ENCODE results near the gene LGALS3BP. TPM values are rescaled to one million over a fixed set of nuclear protein-coding genes. Genes with fewer than 3 reads are reported as not detected.

Gene LGALS3BP
- total RNA-seq, 1 experiment from 2014 or later, result 389 TPM

DNA sequence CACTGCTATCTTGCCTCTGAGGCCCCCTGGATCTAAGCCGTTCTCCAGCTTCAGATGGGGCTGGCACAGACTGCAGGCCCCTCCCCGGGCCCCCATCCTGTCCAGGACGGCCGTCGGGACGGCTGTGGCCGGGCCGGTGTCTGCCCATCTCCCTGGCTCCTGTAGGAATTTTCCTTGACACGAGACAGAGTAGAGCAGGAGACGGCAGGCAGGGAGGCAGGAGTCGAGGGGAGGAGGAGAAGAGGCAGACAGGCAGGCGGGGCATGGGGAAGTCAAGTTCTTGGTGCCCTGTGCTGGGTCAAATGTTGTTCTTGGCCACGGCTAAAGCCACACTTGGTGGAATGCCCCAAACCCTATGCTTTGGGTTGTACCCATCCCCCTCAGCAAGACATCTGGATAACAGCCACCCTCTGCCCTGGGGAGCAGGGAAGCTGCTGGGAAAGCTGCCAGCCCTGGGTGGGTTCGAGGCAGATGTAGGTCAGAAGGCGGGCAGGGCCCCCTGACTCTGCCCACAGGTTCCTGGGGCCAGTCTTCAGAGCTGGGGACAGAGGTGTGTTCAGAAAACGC, 48.3 kb upstream of the LGALS3BP start (continued):
- TF ChIP-seq REST (IDR thresholded peaks at IDR 0.05; ENCODE audit: low read depth) (no peak), TCF7L2 (IDR thresholded peaks at IDR 0.05; ENCODE audit: borderline replicate concordance, extremely low read depth, insufficient read depth, insufficient read length) (no peak), ELF1 (IDR thresholded peaks at IDR 0.05; ENCODE audit: borderline replicate concordance, low read depth) (no peak), ZNF274 (IDR thresholded peaks at IDR 0.05; ENCODE audit: low read depth, low read length) (no peak), RAD21 (IDR thresholded peaks at IDR 0.05; ENCODE audit: low read depth) (no peak), POLR2AphosphoS5 (IDR thresholded peaks at IDR 0.05; ENCODE audit: low read depth, low read length) (no peak)

DNA sequence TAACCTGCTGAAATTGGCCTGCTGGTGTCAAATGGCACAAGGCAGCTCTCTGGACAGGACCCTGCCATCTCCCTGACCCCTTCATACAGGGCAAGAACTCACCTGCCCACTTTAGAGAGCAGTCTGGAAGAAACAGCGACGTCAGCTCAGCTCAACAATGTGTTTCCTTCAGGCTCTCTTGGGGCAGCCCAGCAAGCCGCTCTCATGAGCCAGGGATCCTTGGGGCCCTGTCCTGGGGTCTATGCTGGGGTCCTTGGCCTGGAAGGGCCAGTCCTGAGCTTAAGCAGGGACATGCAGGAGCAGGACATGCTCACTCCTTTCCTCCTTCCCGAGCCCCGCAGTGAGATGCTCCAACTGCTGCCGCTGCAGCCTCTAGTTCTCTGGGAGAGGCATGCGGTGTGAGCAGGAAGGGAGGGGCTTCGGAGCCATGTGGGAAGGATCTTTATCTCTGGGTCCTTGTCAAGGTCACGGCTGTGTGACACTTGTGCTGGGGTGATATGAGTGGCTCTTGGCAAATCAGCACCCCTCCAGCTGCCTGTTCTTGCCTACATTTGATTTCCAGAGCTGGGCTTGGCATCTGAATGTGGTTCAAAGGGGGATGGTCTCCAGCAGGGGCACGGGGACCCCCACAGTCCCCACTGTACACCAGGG, 47.7 kb upstream of the LGALS3BP start:
- ChIA-PET POLR2A (interaction anchor here (1.0 to 2.0 kb wide), 2 partner anchors 8 to 18 kb away, joined by 3 to 8 read pairs; no protein-coding TSS in a partner anchor), CTCF (interaction anchor here (0.7 to 5.0 kb wide), 8 partner anchors 9 to 56 kb away, joined by 3 to 44 read pairs (median 4); partner anchors contain the start of gene CANT1), RAD21 (ENCODE audit: low non-redundant PET in 1 of 2, low total read pairs in 2 of 2, uncharacterized antibody in 2 of 2, unreplicated experiment in 2 of 2) (no interaction called here)
- no peaks in the 10 kb centered on the region for H3K79me2 ChIP-seq (ENCODE audit: insufficient read depth, low read length)
- no peaks in the 10 kb centered on the region for H4K20me1 ChIP-seq (ENCODE audit: insufficient read depth)
- TF ChIP-seq CBX3 (IDR thresholded peaks at IDR 0.05; ENCODE audit: low read depth) (no peak), REST (IDR thresholded peaks at IDR 0.05; ENCODE audit: low read depth) (no peak), ELF1 (IDR thresholded peaks at IDR 0.05; ENCODE audit: borderline replicate concordance, low read depth) (no peak), SIN3A (IDR thresholded peaks at IDR 0.05; ENCODE audit: low read depth) (no peak), SP1 (IDR thresholded peaks at IDR 0.05; ENCODE audit: low read depth) (no peak), POLR2A (IDR thresholded peaks at IDR 0.05; ENCODE audit: borderline replicate concordance, extremely low read depth, insufficient read depth, insufficient read length) (no peak), POLR2AphosphoS5 (IDR thresholded peaks at IDR 0.05; ENCODE audit: low read depth, low read length) (no peak)
- no peaks in the 10 kb centered on the region for H3K9me3 ChIP-seq (ENCODE audit: control insufficient read depth in 1 of 2, insufficient read depth in 1 of 2, low read depth in 1 of 2, low read length in 2 of 2)
- DNase-seq (ENCODE audit: low read depth, low spot score), result no peak
- H3K9me2 ChIP-seq (ENCODE audit: insufficient read depth), result no peaks in the 10 kb centered on the region
- ATAC-seq, result peak; percentile 30
- no peaks in the 10 kb centered on the region for H3K27me3 ChIP-seq (ENCODE audit: insufficient read depth, low read length)
- H3K36me3 ChIP-seq (ENCODE audit: control insufficient read depth in 1 of 2, insufficient read depth in 2 of 2, low read length in 2 of 2), result no peaks in the 10 kb centered on the region
- intact Hi-C loops (cut with micrococcal nuclease), result loop anchor here (2.0 kb wide), 1 partner anchor 15 kb away; no protein-coding TSS in a partner anchor
- BruUV-seq (replicated peaks), result TSS peak; percentile 30
- peak overlapping the region; percentile 92 for H3K4me2 ChIP-seq (ENCODE audit: low read length)
- H3K4me3 ChIP-seq (replicated peaks in 1 of 2; ENCODE audit: low read depth in 1 of 2, low read length in 2 of 2), result peak overlapping the region; percentile 30 to 56
- H3K9ac ChIP-seq (ENCODE audit: low read length), result peak overlapping the region; percentile 53
- peak overlapping the region; percentile 33 for H2AFZ ChIP-seq (ENCODE audit: low read depth, low read length, poor library complexity, severe bottlenecking)
- H3K4me1 ChIP-seq (ENCODE audit: control insufficient read depth in 1 of 2, insufficient read depth in 2 of 2, low read length in 2 of 2), result peaks cover 45 to 59% of the 10 kb centered on the region in 2 experiments
- H3K27ac ChIP-seq (ENCODE audit: low read depth, low read length), result peak overlapping the region; percentile 40; the same call in 1 of the 2 replicates
